ENCODE measurements around the gene ATP11A. TPM values are rescaled to one million over a fixed set of nuclear protein-coding genes. Genes with fewer than 3 reads are reported as not detected.

ATP11A gene
- total RNA-seq, 1 experiment from 2014 or later, result 65.3 TPM

GRCh38 chr13:112746044-112746443 lies 56.2 kb downstream of the ATP11A start:
- no peak overlapping the region for H2BK120ac ChIP-seq (ENCODE audit: low read depth, low read length, poor library complexity, severe bottlenecking)
- TF ChIP-seq CTCF (conservative IDR thresholded peaks at IDR 0.05), result no peak
- no peaks in the 10 kb centered on the region for H3K27me3 ChIP-seq (ENCODE audit: insufficient read depth, low read length)
- H3K23ac ChIP-seq (ENCODE audit: insufficient read length, low read depth, low read length), result no peak overlapping the region
- no peaks in the 10 kb centered on the region for H3K79me1 ChIP-seq (ENCODE audit: insufficient read depth, low read depth, low read length, poor library complexity, severe bottlenecking)
- Mint-ChIP-seq H3K4me1 (peaks cover 25 to 56% of the 10 kb centered on the region in 2 experiments), H3K36me3 (ENCODE audit: insufficient read depth in 1 of 3, low read depth in 3 of 3) (no peaks in the 10 kb centered on the region), H3K27me3 (ENCODE audit: low read depth) (no peaks in the 10 kb centered on the region), H3K4me3 (no peak overlapping the region), H3K9me3 (no peaks in the 10 kb centered on the region), H3K27ac (peak overlapping the region in 1 of 3 experiments; percentile 48; a peak in 1 of 7 replicates)
- H2BK5ac ChIP-seq (ENCODE audit: insufficient read length, low read length), result no peak overlapping the region
- peaks cover 8% of the 10 kb centered on the region for H3K79me2 ChIP-seq (ENCODE audit: insufficient read depth, low read length)
- H3K4me1 ChIP-seq (ENCODE audit: insufficient read depth, low read length), result peaks cover 10% of the 10 kb centered on the region; the same call in 1 of the 2 replicates
- H2AK5ac ChIP-seq (ENCODE audit: insufficient read length, low read length), result no peak overlapping the region
- no peak overlapping the region for H3K27ac ChIP-seq (ENCODE audit: insufficient read length, low read depth, low read length)
- no peak overlapping the region for H3K4me2 ChIP-seq (ENCODE audit: insufficient read depth, insufficient read length, low read length)
- no peak overlapping the region for H2AFZ ChIP-seq (ENCODE audit: low read length)
- H4K8ac ChIP-seq (replicated peaks; ENCODE audit: insufficient read length, low read depth, low read length), result no peak overlapping the region
- H3K18ac ChIP-seq (ENCODE audit: insufficient read length, low read depth, low read length), result no peak overlapping the region
- no peaks in the 10 kb centered on the region for H4K20me1 ChIP-seq (ENCODE audit: control insufficient read depth, insufficient read depth, insufficient read length)
- no peak overlapping the region for H3K4ac ChIP-seq (ENCODE audit: low read depth, low read length)
- no peak for DNase-seq
- no peak overlapping the region; the same call in 1 of the 2 replicates for H3K14ac ChIP-seq (ENCODE audit: insufficient read depth, low read length)
- peak overlapping the region; percentile 54 for H4K91ac ChIP-seq (ENCODE audit: insufficient read length, low read depth, low read length)
- WGBS (ENCODE audit: extremely low coverage, insufficient read length, low lambda C conversion rate), result no CpG with 5 or more reads among the region's 29 CpGs
- H2BK15ac ChIP-seq (ENCODE audit: low read depth, low read length), result no peak overlapping the region
- H2BK20ac ChIP-seq (ENCODE audit: low read depth, low read length, poor library complexity, severe bottlenecking), result no peak overlapping the region
- no peak overlapping the region for H3K9ac ChIP-seq (ENCODE audit: extremely low read depth, insufficient read length, low read length)
- no peak overlapping the region for H3K56ac ChIP-seq (ENCODE audit: insufficient read length, low read depth, low read length)
- H3K23me2 ChIP-seq (ENCODE audit: insufficient read length, low read depth, low read length, poor library complexity, severe bottlenecking), result no peaks in the 10 kb centered on the region
- H3T11ph ChIP-seq (ENCODE audit: low read length), result no peak overlapping the region
- no peak overlapping the region for H2BK12ac ChIP-seq (ENCODE audit: insufficient read length, low read depth, low read length)
- H3K9me3 ChIP-seq (ENCODE audit: control insufficient read depth, low read depth, low read length), result no peaks in the 10 kb centered on the region
- no peak overlapping the region for H4K5ac ChIP-seq (ENCODE audit: insufficient read length, low read depth, low read length)

Measured in H9 (cell line).